SU-DHL-6 (cell line): ENCODE data around the gene SIGLEC7.
"Not testable (repeated sequence)": the region's sequence is repeated elsewhere in the genome, so short reads cannot be mapped to it uniquely, and the experiment has no call there.

Experiments
- H2AFZ ChIP-seq: fragments of 200-600 bp; sonication (generic); 2 replicates; pipeline ENCODE4 v1.6.1; 2014; ENCODE audit warnings: low read depth, mild to moderate bottlenecking, moderate library complexity, mixed read lengths, antibody characterized with exemption, low read length; ENCODE audit not compliant: severe bottlenecking
- H3F3A ChIP-seq: fragments of 200-600 bp; shearing (Covaris generic); 2 replicates; pipeline ENCODE4 v1.6.0; 2016; ENCODE audit warnings: antibody characterized with exemption, mild to moderate bottlenecking; ENCODE audit not compliant: insufficient read depth
- H3K27ac ChIP-seq: fragments of 200-600 bp; sonication (generic); 2 replicates; pipeline ENCODE4 v1.5.1; 2016; ENCODE audit warnings: low read depth, mild to moderate bottlenecking, low read length, moderate library complexity, mixed read lengths
- H3K27me3 ChIP-seq: fragments of 200-600 bp; sonication (generic), shearing (Covaris generic); 2 replicates; pipeline ENCODE4 v1.6.0; 2014; ENCODE audit warnings: mild to moderate bottlenecking, low read length
- H3K36me3 ChIP-seq: fragments of 200-600 bp; sonication (generic); 2 replicates; pipeline ENCODE4 v1.6.1; 2014; ENCODE audit warnings: mild to moderate bottlenecking, low read length, mixed read lengths
- H3K4me2 ChIP-seq: fragments of 300-600, 200-600 bp; shearing (Covaris generic), sonication (generic); 2 replicates; pipeline ENCODE4 v1.6.0; 2014; ENCODE audit warnings: low read length, low read depth, mild to moderate bottlenecking; ENCODE audit not compliant: poor library complexity, severe bottlenecking
- H3K4me3 ChIP-seq: fragments of 200-600 bp; sonication (generic); 2 replicates; pipeline ENCODE4 v1.5.1; 2014; ENCODE audit warnings: antibody characterized with exemption, low read length, mild to moderate bottlenecking, mixed read lengths; ENCODE audit not compliant: insufficient read depth, poor library complexity, severe bottlenecking
- H3K79me2 ChIP-seq: fragments of 200-600 bp; sonication (generic); 2 replicates; pipeline ENCODE4 v1.6.1; 2014; ENCODE audit warnings: mild to moderate bottlenecking, low read length, moderate library complexity; ENCODE audit not compliant: insufficient read depth
- H3K9ac ChIP-seq: fragments of 200-600 bp; sonication (generic); 2 replicates; pipeline ENCODE4 v1.7.0; 2014; ENCODE audit warnings: mild to moderate bottlenecking, low read length
- H3K9me2 ChIP-seq: fragments of 200-600 bp; sonication (generic); replicated peaks from 2 replicates; pipeline ENCODE4 v1.6.1; 2014; ENCODE audit warnings: low read length; ENCODE audit not compliant: insufficient read depth
- H3K9me3 ChIP-seq: fragments of 200-600 bp; sonication (generic); 2 replicates; pipeline ENCODE4 v1.6.1; 2014; ENCODE audit warnings: low read length, mixed read lengths; ENCODE audit not compliant: insufficient read depth
- H4K20me1 ChIP-seq: fragments of 200-600 bp; sonication (generic); 2 replicates; pipeline ENCODE4 v1.6.1; 2014; ENCODE audit warnings: low read depth, mild to moderate bottlenecking, antibody characterized with exemption, low read length, moderate library complexity, mixed read lengths
- CTCF ChIP-seq: fragments of 200-600 bp; sonication (generic); IDR thresholded peaks from one replicate; pipeline ENCODE4 v1.5.1; 2017; ENCODE audit warnings: antibody characterized with exemption, mild to moderate bottlenecking, low read length, moderate library complexity; ENCODE audit not compliant: insufficient read depth, poor library complexity, severe bottlenecking
- EZH2phosphoT487 ChIP-seq: fragments of 200-600 bp; sonication (generic), shearing (Covaris generic); conservative IDR thresholded peaks from 2 replicates; pipeline ENCODE4 v1.6.1; 2018; ENCODE audit warnings: mild to moderate bottlenecking, antibody characterized with exemption, low read length, moderate library complexity, mixed read lengths

The SIGLEC7 gene

GRCh38 chr19:51140441-51140840 is 1.7 kb upstream of the SIGLEC7 start:
- H3K9me2 ChIP-seq: no peaks in the 10 kb centered on the region
- no peak for TF ChIP-seq CTCF
- no peak for TF ChIP-seq EZH2phosphoT487
- H3K9me3 ChIP-seq: peaks cover under 1% of the 10 kb centered on the region; the same call in 1 of the 2 replicates
- H3F3A ChIP-seq: no peaks in the 10 kb centered on the region
- no peaks in the 10 kb centered on the region for H3K79me2 ChIP-seq
- H3K36me3 ChIP-seq: no peaks in the 10 kb centered on the region
- no peak overlapping the region for H3K27ac ChIP-seq
- H3K4me3 ChIP-seq: no peak overlapping the region
- no peaks in the 10 kb centered on the region for H4K20me1 ChIP-seq
- no peak overlapping the region for H2AFZ ChIP-seq
- no peaks in the 10 kb centered on the region; the same call in 1 of the 2 replicates for H3K27me3 ChIP-seq
- H3K9ac ChIP-seq: no peak overlapping the region
- no peak overlapping the region for H3K4me2 ChIP-seq

GRCh38 chr19:51141181-51141580 is 920 bp upstream of the SIGLEC7 start:
- Histone ChIP-seq H2AFZ (no peak overlapping the region), H3K36me3 (no peaks in the 10 kb centered on the region), H4K20me1 (no peaks in the 10 kb centered on the region), H3K27me3 (no peaks in the 10 kb centered on the region), H3K9ac (no peak overlapping the region), H3K27ac (no peak overlapping the region), H3K4me3 (no peak overlapping the region), H3K9me2 (no peaks in the 10 kb centered on the region), H3K9me3 (no peaks in the 10 kb centered on the region), H3K4me2 (no peak overlapping the region), H3K79me2 (no peaks in the 10 kb centered on the region), H3F3A (no peaks in the 10 kb centered on the region)
- TF ChIP-seq CTCF (no peak), EZH2phosphoT487 (no peak)

- H3K27ac ChIP-seq, H3F3A ChIP-seq, H3K79me2 ChIP-seq, H3K4me3 ChIP-seq, H3K9me2 ChIP-seq, H3K36me3 ChIP-seq, H4K20me1 ChIP-seq, H2AFZ ChIP-seq, H3K27me3 ChIP-seq, H3K9me3 ChIP-seq, H3K9ac ChIP-seq, H3K4me2 ChIP-seq: not testable (repeated sequence)
Observed at GRCh38 chr19:51142809-51143475, 841 bp downstream of the SIGLEC7 start.

GRCh38 chr19:51143486-51143885 is 1.4 kb downstream of the SIGLEC7 start:
- Histone ChIP-seq H3K9me3 (no peaks in the 10 kb centered on the region), H3K4me3 (no peak overlapping the region), H3K36me3 (no peaks in the 10 kb centered on the region), H3K79me2 (no peaks in the 10 kb centered on the region), H4K20me1 (no peaks in the 10 kb centered on the region), H3K4me2 (no peak overlapping the region), H3K27me3 (no peaks in the 10 kb centered on the region), H2AFZ (no peak overlapping the region), H3F3A (no peaks in the 10 kb centered on the region), H3K9ac (no peak overlapping the region), H3K27ac (no peak overlapping the region), H3K9me2 (no peaks in the 10 kb centered on the region)
- TF ChIP-seq CTCF: no peak
- no peak for TF ChIP-seq EZH2phosphoT487
